ENCODE measurements around the gene CEACAM3.

- TF ChIP-seq, protein P1, sequence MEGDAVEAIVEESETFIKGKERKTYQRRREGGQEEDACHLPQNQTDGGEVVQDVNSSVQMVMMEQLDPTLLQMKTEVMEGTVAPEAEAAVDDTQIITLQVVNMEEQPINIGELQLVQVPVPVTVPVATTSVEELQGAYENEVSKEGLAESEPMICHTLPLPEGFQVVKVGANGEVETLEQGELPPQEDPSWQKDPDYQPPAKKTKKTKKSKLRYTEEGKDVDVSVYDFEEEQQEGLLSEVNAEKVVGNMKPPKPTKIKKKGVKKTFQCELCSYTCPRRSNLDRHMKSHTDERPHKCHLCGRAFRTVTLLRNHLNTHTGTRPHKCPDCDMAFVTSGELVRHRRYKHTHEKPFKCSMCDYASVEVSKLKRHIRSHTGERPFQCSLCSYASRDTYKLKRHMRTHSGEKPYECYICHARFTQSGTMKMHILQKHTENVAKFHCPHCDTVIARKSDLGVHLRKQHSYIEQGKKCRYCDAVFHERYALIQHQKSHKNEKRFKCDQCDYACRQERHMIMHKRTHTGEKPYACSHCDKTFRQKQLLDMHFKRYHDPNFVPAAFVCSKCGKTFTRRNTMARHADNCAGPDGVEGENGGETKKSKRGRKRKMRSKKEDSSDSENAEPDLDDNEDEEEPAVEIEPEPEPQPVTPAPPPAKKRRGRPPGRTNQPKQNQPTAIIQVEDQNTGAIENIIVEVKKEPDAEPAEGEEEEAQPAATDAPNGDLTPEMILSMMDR (IDR thresholded peaks at IDR 0.05) = peak in 6 of 7 experiments; percentile 44 to 93 (median 70)
- peak; percentile 48 for TF ChIP-seq EP300 (IDR thresholded peaks at IDR 0.05)
- peak; percentile 88 to 98 (median 92) for TF ChIP-seq POLR2AphosphoS5 (IDR thresholded peaks at IDR 0.05)
- no peak for TF ChIP-seq POLR2A (IDR thresholded peaks at IDR 0.05)
Measured at GRCh38 chr19:41859618-41860418, 63.4 kb downstream of the CEACAM3 start, which contains the start of gene RPS19.

Measured in stomach (tissue), 4 donors.